IMR-90 (cell line): Measurements from ENCODE around the gene CDADC1. TPM values are rescaled to one million over a fixed set of nuclear protein-coding genes. Genes with fewer than 3 reads are reported as not detected.

Experiments used
- ATAC-seq: fragments of 200-7000 bp; cut with Tn5 transposase; 2 replicates; pipeline ENCODE4 v1.9.1; 2020; ENCODE audit warnings: low read depth, mild to moderate bottlenecking, moderate library complexity
- BruUV-seq: library from RNA; stranded (reverse); fragments of 400-500 nt; replicated peaks from 2 replicates; lab custom pipeline; 2021; lab: Mats Ljungman, UMichigan
- CTCF ChIA-PET: fragments of 300-600 bp; formaldehyde crosslinking; extraction: SDS; loops from one replicate; lab custom pipeline; 2021; ENCODE audit warnings: antibody characterized with exemption; lab: Yijun Ruan, JAX
- POLR2A ChIA-PET: fragments of 300-600 bp; sonication (Branson Sonifier 250); formaldehyde crosslinking; loops from one replicate; lab custom pipeline; 2022; ENCODE audit warnings: antibody characterized with exemption; ENCODE audit not compliant: unreplicated experiment; lab: Charles Lee
- DNase-seq: peaks from one replicate; pipeline ENCODE4 v3.0.0; 2013
- H2AFZ ChIP-seq: replicated peaks from 2 replicates; pipeline ENCODE3; 2013; ENCODE audit warnings: low read length, mild to moderate bottlenecking; ENCODE audit not compliant: poor library complexity
- H2AK5ac ChIP-seq: 2 replicates; pipeline ENCODE4 v1.6.1; 2013; ENCODE audit warnings: low read depth, low read length, inconsistent platforms
- H2AK9ac ChIP-seq: replicated peaks from 2 replicates; pipeline ENCODE3; 2013; ENCODE audit warnings: mild to moderate bottlenecking, low read depth, low read length, moderate library complexity; ENCODE audit not compliant: poor library complexity
- H2BK120ac ChIP-seq: 2 replicates; pipeline ENCODE4 v1.6.1; 2013; ENCODE audit warnings: low read depth, low read length, inconsistent platforms
- H2BK15ac ChIP-seq: 3 replicates; pipeline ENCODE4 v1.6.1; 2013; ENCODE audit warnings: low read depth, low read length, inconsistent platforms
- H2BK20ac ChIP-seq: 2 replicates; pipeline ENCODE4 v1.6.1; 2013; ENCODE audit warnings: low read depth, mild to moderate bottlenecking, inconsistent platforms, low read length, moderate library complexity
- H2BK5ac ChIP-seq: 2 replicates; pipeline ENCODE4 v1.6.1; 2013; ENCODE audit warnings: mild to moderate bottlenecking, low read depth, low read length, inconsistent platforms; ENCODE audit not compliant: poor library complexity, severe bottlenecking
- H3K14ac ChIP-seq: replicated peaks from 2 replicates; pipeline ENCODE4 v1.6.1; 2013; ENCODE audit warnings: low read depth, low read length, inconsistent platforms
- H3K18ac ChIP-seq: 2 replicates; pipeline ENCODE4 v1.6.1; 2013; ENCODE audit warnings: low read depth, low read length, control low read depth
- H3K23ac ChIP-seq: 2 replicates; pipeline ENCODE4 v1.6.1; 2013; ENCODE audit warnings: low read depth, low read length, inconsistent platforms
- H3K27ac ChIP-seq: 2 replicates; pipeline ENCODE4 v1.5.1; 2013; ENCODE audit warnings: mild to moderate bottlenecking, control low read depth, low read length; ENCODE audit not compliant: insufficient read depth
- H3K27me3 ChIP-seq: 2 replicates; pipeline ENCODE4 v1.6.1; 2013; ENCODE audit warnings: low read length; ENCODE audit not compliant: control insufficient read depth, insufficient read depth
- H3K36me3 ChIP-seq: 2 replicates; pipeline ENCODE4 v1.6.1; 2013; ENCODE audit warnings: low read length, mixed read lengths; ENCODE audit not compliant: control insufficient read depth, insufficient read depth
- H3K4ac ChIP-seq: 2 replicates; pipeline ENCODE4 v1.6.1; 2013; ENCODE audit warnings: low read depth, low read length, inconsistent platforms
- H3K4me1 ChIP-seq: 2 replicates; pipeline ENCODE4 v1.6.1; 2013; ENCODE audit warnings: low read length, mixed read lengths; ENCODE audit not compliant: control insufficient read depth, insufficient read depth
- H3K4me2 ChIP-seq: 2 replicates; pipeline ENCODE4 v1.6.1; 2013; ENCODE audit warnings: low read depth, mild to moderate bottlenecking, control low read depth, low read length, moderate library complexity
- H3K4me3 ChIP-seq: 2 replicates; pipeline ENCODE4 v1.5.1; 2013; ENCODE audit warnings: low read depth, mild to moderate bottlenecking, control low read depth, low read length, moderate library complexity; ENCODE audit not compliant: insufficient read depth
- H3K56ac ChIP-seq: 2 replicates; pipeline ENCODE4 v1.6.1; 2013; ENCODE audit warnings: low read length, inconsistent platforms; ENCODE audit not compliant: insufficient read depth; ENCODE audit errors: extremely low read depth
- H3K79me1 ChIP-seq, 2 experiments: 2 replicates each; pipeline ENCODE4 v1.6.1; 2013; ENCODE audit warnings: low read length in 2 of 2, inconsistent platforms in 1 of 2, low read depth in 1 of 2
- H3K9ac ChIP-seq: 2 replicates; pipeline ENCODE4 v1.6.1; 2013; ENCODE audit warnings: low read depth, low read length, control low read depth
- H3K9me1 ChIP-seq: 2 replicates; pipeline ENCODE4 v1.6.1; 2013; ENCODE audit warnings: low read length, inconsistent platforms; ENCODE audit not compliant: insufficient read depth
- H3K9me3 ChIP-seq: 2 replicates; pipeline ENCODE4 v1.6.1; 2013; ENCODE audit warnings: low read length; ENCODE audit not compliant: control insufficient read depth, insufficient read depth
- H4K20me1 ChIP-seq: 2 replicates; pipeline ENCODE4 v1.6.1; 2013; ENCODE audit warnings: low read length, inconsistent platforms; ENCODE audit not compliant: insufficient read depth
- H4K5ac ChIP-seq: 2 replicates; pipeline ENCODE4 v1.6.1; 2013; ENCODE audit warnings: mild to moderate bottlenecking, low read depth, low read length, control low read depth
- H4K8ac ChIP-seq, 2 experiments: 2 replicates each; pipeline ENCODE4 v1.6.1; 2013; ENCODE audit warnings: low read depth in 2 of 2, low read length in 2 of 2, control low read depth in 1 of 2, inconsistent platforms in 1 of 2
- H4K91ac ChIP-seq: 2 replicates; pipeline ENCODE4 v1.6.1; 2013; ENCODE audit warnings: low read depth, low read length, inconsistent platforms; ENCODE audit not compliant: insufficient read depth
- BHLHE40 ChIP-seq: fragments of 150-350 bp; IDR thresholded peaks from 2 replicates; pipeline ENCODE4 v1.6.1; 2016; ENCODE audit warnings: mild to moderate bottlenecking, low read depth, low read length
- CEBPB ChIP-seq: IDR thresholded peaks from 2 replicates; pipeline ENCODE4 v1.6.1; 2012; ENCODE audit warnings: low read depth, low read length, improper control_type of control experiment
- FOS ChIP-seq: fragments of 150-350 bp; IDR thresholded peaks from 2 replicates; pipeline ENCODE4 v1.6.1; 2016; ENCODE audit warnings: low read depth, low read length
- POLR2A ChIP-seq: IDR thresholded peaks from 2 replicates; pipeline ENCODE4 v1.6.1; 2012; ENCODE audit warnings: mild to moderate bottlenecking, low read depth, low read length
- RAD21 ChIP-seq: IDR thresholded peaks from 2 replicates; pipeline ENCODE4 v1.6.1; 2012; ENCODE audit warnings: low read length, improper control_type of control experiment
- RCOR1 ChIP-seq: IDR thresholded peaks from 2 replicates; pipeline ENCODE4 v1.6.1; 2012; ENCODE audit warnings: mild to moderate bottlenecking, low read length, improper control_type of control experiment; ENCODE audit not compliant: insufficient replicate concordance
- SMC3 ChIP-seq: fragments of 150-350 bp; IDR thresholded peaks from 2 replicates; pipeline ENCODE4 v1.6.1; 2016; ENCODE audit warnings: low read depth, mild to moderate bottlenecking, antibody characterized with exemption, low read length, moderate library complexity
- WGBS, 2 experiments: methylation state at CpG; one replicate each; pipeline versions ENCODE4 v1.1.5 to v1.1.7; 2013; ENCODE audit warnings: missing lambda C conversion rate in 2 of 2; ENCODE audit not compliant: insufficient read length in 1 of 2; ENCODE audit errors: extremely low coverage in 2 of 2; 5-methylcytosine and 5-hydroxymethylcytosine counted together
- dilution Hi-C: fragments of 300-500 bp; cut with HindIII; formaldehyde crosslinking; loops from one replicate; pipeline ENCODE4 v1.14.3; 2018; ENCODE audit warnings: low sequenced_read_pairs; ENCODE audit not compliant: unreplicated experiment
- in situ Hi-C: fragments of 300-500 bp; cut with MboI; formaldehyde crosslinking; loops from 3 replicates; pipeline ENCODE4 v1.14.3; 2019; ENCODE audit warnings: low sequenced_read_pairs, inconsistent platforms, mixed read lengths
- intact Hi-C: fragments of 100-400 bp; cut with micrococcal nuclease; formaldehyde crosslinking; loops from 2 replicates; pipeline ENCODE4 v1.10.0; 2022
- polyA plus RNA-seq, 3 experiments: library from polyadenylated mRNA; depleted of rRNA; stranded (reverse); fragments of >200 nt; gene quantifications; 2 replicates each; pipeline ENCODE4 v1.2.3, GENCODE V29; 2012; ENCODE audit warnings: low replicate concordance in 1 of 3
- total RNA-seq: library from RNA; depleted of rRNA; stranded (reverse); fragments of >200 nt; gene quantifications from 2 replicates; pipeline ENCODE4 v1.2.3, GENCODE V29; 2012
- TF ChIP-seq, protein P1 (sequence below): conservative IDR thresholded peaks from 2 replicates; pipeline ENCODE4 v1.5.1; 2012; ENCODE audit warnings: mild to moderate bottlenecking, low read depth, low read length, improper control_type of control experiment
- TF ChIP-seq, protein P2 (sequence below): fragments of 150-350 bp; IDR thresholded peaks from 2 replicates; pipeline ENCODE4 v1.6.1; 2017; ENCODE audit warnings: mild to moderate bottlenecking, antibody characterized with exemption, low read length, low read depth
- TF ChIP-seq, protein P3 (sequence below): fragments of 150-350 bp; IDR thresholded peaks from 2 replicates; pipeline ENCODE4 v1.6.1; 2016; ENCODE audit warnings: low read depth, mild to moderate bottlenecking, low read length, moderate library complexity, borderline replicate concordance

CDADC1 gene
- total and polyA plus RNA-seq, 2 of the 4 experiments (the other 2 are of a cell fraction), result 0.54 to 2.6 TPM

DNA sequence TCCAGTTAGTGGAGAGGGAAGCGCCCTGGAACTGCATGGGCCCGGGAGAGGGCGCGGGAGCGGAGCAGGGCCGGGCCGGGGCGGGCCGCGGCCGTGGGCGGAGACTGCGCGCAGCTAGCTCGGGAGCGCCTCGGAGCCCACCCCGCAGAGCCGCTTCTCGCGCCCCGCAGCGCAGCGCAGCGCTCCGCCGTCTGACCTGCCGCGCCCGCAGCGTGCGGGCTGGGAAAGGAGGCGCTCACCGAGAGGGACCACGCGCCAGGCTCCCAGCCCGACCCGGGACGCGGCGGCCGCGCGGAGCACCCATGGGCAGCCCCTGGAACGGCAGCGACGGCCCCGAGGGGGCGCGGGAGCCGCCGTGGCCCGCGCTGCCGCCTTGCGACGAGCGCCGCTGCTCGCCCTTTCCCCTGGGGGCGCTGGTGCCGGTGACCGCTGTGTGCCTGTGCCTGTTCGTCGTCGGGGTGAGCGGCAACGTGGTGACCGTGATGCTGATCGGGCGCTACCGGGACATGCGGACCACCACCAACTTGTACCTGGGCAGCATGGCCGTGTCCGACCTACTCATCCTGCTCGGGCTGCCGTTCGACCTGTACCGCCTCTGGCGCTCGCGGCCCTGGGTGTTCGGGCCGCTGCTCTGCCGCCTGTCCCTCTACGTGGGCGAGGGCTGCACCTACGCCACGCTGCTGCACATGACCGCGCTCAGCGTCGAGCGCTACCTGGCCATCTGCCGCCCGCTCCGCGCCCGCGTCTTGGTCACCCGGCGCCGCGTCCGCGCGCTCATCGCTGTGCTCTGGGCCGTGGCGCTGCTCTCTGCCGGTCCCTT lies 27.5 kb upstream of the CDADC1 start, which contains the start of gene MLNR:
Gene MLNR (plus strand): TSS at position 303 of the 820 bp plus-strand sequence. CDS start 0 bp downstream, at position 303.
- H3K4ac ChIP-seq, result no peak within 1 kb of the TSS
- peaks cover 79% of the 10 kb centered on the region for H3K27me3 ChIP-seq
- peak; percentile 81 for ATAC-seq
- no peak for DNase-seq
- intact Hi-C loops (no loop called here), in situ Hi-C loops (no loop called here), dilution Hi-C loops (no loop called here)
- no peak within 1 kb of the TSS for H2BK15ac ChIP-seq
- peak within 1 kb of the TSS; percentile 45 for H3K4me3 ChIP-seq
- H3K9ac ChIP-seq, result no peak within 1 kb of the TSS
- CTCF ChIA-PET, result no interaction called here
- 10% methylated on average over 62 of the region's 111 CpGs; no CpG with 5 or more reads in 1 of the 2 experiments for WGBS, 2 experiments
- no peaks in the 10 kb centered on the region for H3K4me1 ChIP-seq
- H3K56ac ChIP-seq, result no peak within 1 kb of the TSS
- no peak within 1 kb of the TSS for H3K23ac ChIP-seq
- 0 out of 2 replicates have a peak, but pooled peaks cover 3% of the 10 kb centered on the region for H4K20me1 ChIP-seq
- POLR2A ChIA-PET, result no interaction called here
- peak within 1 kb of the TSS; percentile 60 for H3K4me2 ChIP-seq
- H2BK5ac ChIP-seq, result no peak within 1 kb of the TSS
- no peak within 1 kb of the TSS for H2AK5ac ChIP-seq
- no peak within 1 kb of the TSS for H3K14ac ChIP-seq
- no peaks in the 10 kb centered on the region for H3K79me1 ChIP-seq
- no peaks in the 10 kb centered on the region for H3K9me1 ChIP-seq
- no peak for TF ChIP-seq BHLHE40
- TF ChIP-seq, protein P1, sequence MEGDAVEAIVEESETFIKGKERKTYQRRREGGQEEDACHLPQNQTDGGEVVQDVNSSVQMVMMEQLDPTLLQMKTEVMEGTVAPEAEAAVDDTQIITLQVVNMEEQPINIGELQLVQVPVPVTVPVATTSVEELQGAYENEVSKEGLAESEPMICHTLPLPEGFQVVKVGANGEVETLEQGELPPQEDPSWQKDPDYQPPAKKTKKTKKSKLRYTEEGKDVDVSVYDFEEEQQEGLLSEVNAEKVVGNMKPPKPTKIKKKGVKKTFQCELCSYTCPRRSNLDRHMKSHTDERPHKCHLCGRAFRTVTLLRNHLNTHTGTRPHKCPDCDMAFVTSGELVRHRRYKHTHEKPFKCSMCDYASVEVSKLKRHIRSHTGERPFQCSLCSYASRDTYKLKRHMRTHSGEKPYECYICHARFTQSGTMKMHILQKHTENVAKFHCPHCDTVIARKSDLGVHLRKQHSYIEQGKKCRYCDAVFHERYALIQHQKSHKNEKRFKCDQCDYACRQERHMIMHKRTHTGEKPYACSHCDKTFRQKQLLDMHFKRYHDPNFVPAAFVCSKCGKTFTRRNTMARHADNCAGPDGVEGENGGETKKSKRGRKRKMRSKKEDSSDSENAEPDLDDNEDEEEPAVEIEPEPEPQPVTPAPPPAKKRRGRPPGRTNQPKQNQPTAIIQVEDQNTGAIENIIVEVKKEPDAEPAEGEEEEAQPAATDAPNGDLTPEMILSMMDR, result no peak
- TF ChIP-seq FOS, result no peak
- no peak for TF ChIP-seq CEBPB
- TF ChIP-seq RCOR1, result no peak
- no peak for TF ChIP-seq SMC3
- TF ChIP-seq POLR2A, result no peak
- TF ChIP-seq, protein P2, sequence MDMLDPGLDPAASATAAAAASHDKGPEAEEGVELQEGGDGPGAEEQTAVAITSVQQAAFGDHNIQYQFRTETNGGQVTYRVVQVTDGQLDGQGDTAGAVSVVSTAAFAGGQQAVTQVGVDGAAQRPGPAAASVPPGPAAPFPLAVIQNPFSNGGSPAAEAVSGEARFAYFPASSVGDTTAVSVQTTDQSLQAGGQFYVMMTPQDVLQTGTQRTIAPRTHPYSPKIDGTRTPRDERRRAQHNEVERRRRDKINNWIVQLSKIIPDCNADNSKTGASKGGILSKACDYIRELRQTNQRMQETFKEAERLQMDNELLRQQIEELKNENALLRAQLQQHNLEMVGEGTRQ, result no peak
- TF ChIP-seq, protein P3, sequence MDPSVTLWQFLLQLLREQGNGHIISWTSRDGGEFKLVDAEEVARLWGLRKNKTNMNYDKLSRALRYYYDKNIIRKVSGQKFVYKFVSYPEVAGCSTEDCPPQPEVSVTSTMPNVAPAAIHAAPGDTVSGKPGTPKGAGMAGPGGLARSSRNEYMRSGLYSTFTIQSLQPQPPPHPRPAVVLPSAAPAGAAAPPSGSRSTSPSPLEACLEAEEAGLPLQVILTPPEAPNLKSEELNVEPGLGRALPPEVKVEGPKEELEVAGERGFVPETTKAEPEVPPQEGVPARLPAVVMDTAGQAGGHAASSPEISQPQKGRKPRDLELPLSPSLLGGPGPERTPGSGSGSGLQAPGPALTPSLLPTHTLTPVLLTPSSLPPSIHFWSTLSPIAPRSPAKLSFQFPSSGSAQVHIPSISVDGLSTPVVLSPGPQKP, result no peak
- no peak for TF ChIP-seq RAD21
- H4K91ac ChIP-seq, result no peak within 1 kb of the TSS
- no peaks in the 10 kb centered on the region for H3K36me3 ChIP-seq
- no peak within 1 kb of the TSS for H4K5ac ChIP-seq
- H3K18ac ChIP-seq, result no peak within 1 kb of the TSS
- H2BK20ac ChIP-seq, result no peak within 1 kb of the TSS
- H2AFZ ChIP-seq, result peak within 1 kb of the TSS; percentile 89
- H2AK9ac ChIP-seq, result no peak within 1 kb of the TSS
- H3K9me3 ChIP-seq, result peaks cover 12% of the 10 kb centered on the region
- no TSS peak for BruUV-seq
- no peak within 1 kb of the TSS for H2BK120ac ChIP-seq
- H3K27ac ChIP-seq, result no peak within 1 kb of the TSS
- no peak within 1 kb of the TSS for H4K8ac ChIP-seq
